Activated T-helper 1 cell treated with Interleukin-2 at 50 U/mL for 16 hours (primary cell): ENCODE measurements around the gene GLUD1.
"Not testable (repeated sequence)": the region's sequence is repeated elsewhere in the genome, so short reads cannot be mapped to it uniquely, and the experiment has no call there.

Source experiments
- DNase-seq: peaks from one replicate; pipeline ENCODE4 v3.0.0-alpha.2; 2020; ENCODE audit warnings: low read depth

GLUD1 gene

GRCh38 chr10:87089746-87090145 lies 4.9 kb downstream of the GLUD1 start:
- DNase-seq = no peak

GRCh38 chr10:87085537-87085936 lies 9.1 kb downstream of the GLUD1 start:
- DNase-seq = no peak

- not testable (repeated sequence) for DNase-seq
Observed at GRCh38 chr10:87084291-87084782, 10.3 kb downstream of the GLUD1 start.

- not testable (repeated sequence) for DNase-seq
Observed at GRCh38 chr10:87083576-87084290, 10.9 kb downstream of the GLUD1 start.

GRCh38 chr10:87082219-87082618 lies 12.4 kb downstream of the GLUD1 start:
- not testable (repeated sequence) for DNase-seq

GRCh38 chr10:87081574-87081973 lies 13.1 kb downstream of the GLUD1 start:
- DNase-seq = not testable (repeated sequence)

- not testable (repeated sequence) for DNase-seq
Observed at GRCh38 chr10:87080621-87081020, 14.0 kb downstream of the GLUD1 start.

GRCh38 chr10:87079106-87079836 lies 15.4 kb downstream of the GLUD1 start:
- DNase-seq = no peak

GRCh38 chr10:87076421-87076820 lies 18.2 kb downstream of the GLUD1 start:
- not testable (repeated sequence) for DNase-seq

GRCh38 chr10:87072449-87072848 lies 22.2 kb downstream of the GLUD1 start:
- no peak for DNase-seq

GRCh38 chr10:87068281-87068680 lies 26.4 kb downstream of the GLUD1 start:
- no peak for DNase-seq

GRCh38 chr10:87066865-87067264 lies 27.8 kb downstream of the GLUD1 start:
- no peak for DNase-seq

- no peak for DNase-seq
Observed at GRCh38 chr10:87066178-87066577, 28.5 kb downstream of the GLUD1 start.

GRCh38 chr10:87064651-87065050 lies 30.0 kb downstream of the GLUD1 start:
- no peak for DNase-seq

GRCh38 chr10:87060280-87060928 lies 34.2 kb downstream of the GLUD1 start:
- DNase-seq = no peak

- no peak for DNase-seq
Observed at GRCh38 chr10:87059401-87059800, 35.2 kb downstream of the GLUD1 start.

GRCh38 chr10:87058171-87058570 lies 36.5 kb downstream of the GLUD1 start:
- DNase-seq = no peak

- DNase-seq = no peak
Observed at GRCh38 chr10:87054373-87055295, 40.0 kb downstream of the GLUD1 start.

GRCh38 chr10:87053577-87054181 lies 41.0 kb downstream of the GLUD1 start:
- DNase-seq = no peak

GRCh38 chr10:87053111-87053510 lies 41.5 kb downstream of the GLUD1 start:
- no peak for DNase-seq

- DNase-seq = no peak
Observed at GRCh38 chr10:87045434-87045938, 49.2 kb downstream of the GLUD1 start.
